Measurements from ENCODE around the gene GDF9. TPM values are rescaled to one million over a fixed set of nuclear protein-coding genes. Genes with fewer than 3 reads are reported as not detected.

GDF9 gene
- total RNA-seq, 3 donors from 2014 or later = 0.33 to 0.64 (median 0.44) TPM

GRCh38 chr5:132828846-132829494, 37.3 kb downstream of the GDF9 start:
- H3K27me3 ChIP-seq = no peaks in the 10 kb centered on the region
- H3K36me3 ChIP-seq = no peaks in the 10 kb centered on the region
- no peak for TF ChIP-seq CTCF (IDR thresholded peaks at IDR 0.05)
- no peak for TF ChIP-seq POLR2A (IDR thresholded peaks at IDR 0.05)
- no peak overlapping the region for H3K27ac ChIP-seq
- no peaks in the 10 kb centered on the region for H3K9me3 ChIP-seq
- no peak for DNase-seq (ENCODE audit: low spot score in 2 of 2)
- H3K4me1 ChIP-seq = no peaks in the 10 kb centered on the region
- intact Hi-C loops (cut with DNase I; ENCODE audit: low total_unique reads) = loop anchor here (1.0 kb wide), 1 partner anchor 36 kb away; no protein-coding TSS in a partner anchor
- H3K4me3 ChIP-seq = peak overlapping the region in 2 of 3 donors; percentile 81 to 84

DNA sequence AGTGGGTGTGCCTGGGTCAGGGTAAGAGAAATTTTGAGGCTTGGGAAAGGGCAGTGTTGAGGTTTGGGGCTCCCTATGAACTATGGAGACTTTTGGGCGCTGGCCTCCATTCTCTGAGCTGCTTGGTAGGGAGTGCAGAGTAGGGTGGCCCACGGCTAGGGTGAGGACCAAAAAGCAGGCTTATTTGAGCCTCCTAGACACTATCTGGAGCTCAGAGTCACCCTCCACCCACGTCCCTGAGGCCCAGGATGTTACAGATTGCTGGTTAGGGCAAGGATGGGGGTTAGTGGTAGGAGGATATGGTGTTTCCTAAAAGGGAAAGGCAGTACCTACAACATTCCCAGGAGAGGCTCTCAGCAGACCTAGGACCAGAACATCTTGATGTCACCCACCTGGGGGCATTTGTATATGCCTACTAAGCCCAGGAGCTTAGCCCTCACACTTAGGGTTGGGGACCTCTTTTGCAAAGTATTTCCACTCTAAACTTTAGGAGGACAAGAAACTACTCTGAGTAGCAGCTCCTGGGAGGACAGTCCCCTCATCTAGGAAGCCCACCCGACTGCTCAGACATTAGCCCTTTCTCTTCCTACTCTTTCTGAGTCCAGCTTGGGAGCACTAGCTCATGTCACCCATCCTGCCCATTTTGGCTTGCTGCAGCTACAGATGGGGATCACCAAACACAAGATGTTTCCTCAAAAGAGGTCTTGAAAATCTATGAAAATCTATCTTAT, 38.2 kb downstream of the GDF9 start:
- no peaks in the 10 kb centered on the region for H3K4me1 ChIP-seq
- DNase-seq (ENCODE audit: low spot score in 2 of 2) = no peak
- H3K27me3 ChIP-seq = no peaks in the 10 kb centered on the region
- no peak for TF ChIP-seq CTCF (IDR thresholded peaks at IDR 0.05)
- no peak for TF ChIP-seq POLR2A (IDR thresholded peaks at IDR 0.05)
- TF ChIP-seq POLR2AphosphoS5 (IDR thresholded peaks at IDR 0.05) = no peak
- intact Hi-C loops (cut with DNase I; ENCODE audit: low total_unique reads) = no loop called here
- H3K9me3 ChIP-seq = no peaks in the 10 kb centered on the region
- H3K36me3 ChIP-seq = no peaks in the 10 kb centered on the region
- H3K27ac ChIP-seq = no peak overlapping the region
- H3K4me3 ChIP-seq = no peak overlapping the region

GRCh38 chr5:132826424-132827082, 39.7 kb downstream of the GDF9 start:
- H3K36me3 ChIP-seq = no peaks in the 10 kb centered on the region
- no peaks in the 10 kb centered on the region for H3K4me1 ChIP-seq
- H3K27ac ChIP-seq = no peak overlapping the region
- no peaks in the 10 kb centered on the region for H3K27me3 ChIP-seq
- TF ChIP-seq CTCF (IDR thresholded peaks at IDR 0.05) = no peak
- no peak for TF ChIP-seq POLR2A (IDR thresholded peaks at IDR 0.05)
- TF ChIP-seq POLR2AphosphoS5 (IDR thresholded peaks at IDR 0.05) = no peak
- no peaks in the 10 kb centered on the region for H3K9me3 ChIP-seq
- DNase-seq (ENCODE audit: low spot score in 2 of 2) = no peak
- intact Hi-C loops (cut with DNase I; ENCODE audit: low total_unique reads) = no loop called here
- H3K4me3 ChIP-seq = no peak overlapping the region

GRCh38 chr5:132825834-132826391, 40.4 kb downstream of the GDF9 start:
- no peak for DNase-seq (ENCODE audit: low spot score in 2 of 2)
- H3K9me3 ChIP-seq = no peaks in the 10 kb centered on the region
- H3K4me1 ChIP-seq = no peaks in the 10 kb centered on the region
- intact Hi-C loops (cut with DNase I; ENCODE audit: low total_unique reads) = no loop called here
- H3K27me3 ChIP-seq = no peaks in the 10 kb centered on the region
- H3K27ac ChIP-seq = no peak overlapping the region
- no peaks in the 10 kb centered on the region for H3K36me3 ChIP-seq
- H3K4me3 ChIP-seq = no peak overlapping the region
- TF ChIP-seq POLR2AphosphoS5 (IDR thresholded peaks at IDR 0.05) (no peak), POLR2A (IDR thresholded peaks at IDR 0.05) (no peak), CTCF (IDR thresholded peaks at IDR 0.05) (no peak)

Measured in breast epithelium (tissue), 4 donors.